Liver (tissue), 9 donors: ENCODE results near the gene NAT10. TPM values are rescaled to one million over a fixed set of nuclear protein-coding genes. Genes with fewer than 3 reads are reported as not detected.

Experiments used
- DNase-seq: peaks from one replicate; pipeline ENCODE4 v3.0.0-alpha.2; 2017; ENCODE audit warnings: low spot score
- H3K27ac ChIP-seq, 2 donors: one replicate each; pipeline ENCODE4 v1.7.0; 2013; ENCODE audit warnings: inconsistent platforms in 2 of 2, low read length in 2 of 2, control low read depth in 1 of 2, low read depth in 1 of 2, mild to moderate bottlenecking in 1 of 2
- H3K27me3 ChIP-seq, 4 donors: one replicate each; pipeline versions ENCODE4 v1.6.1 to v1.7.0; 2013; ENCODE audit warnings: low read length in 3 of 4, inconsistent platforms in 1 of 4, mild to moderate bottlenecking in 1 of 4, moderate library complexity in 1 of 4; ENCODE audit not compliant: control insufficient read depth in 4 of 4, insufficient read depth in 4 of 4
- H3K36me3 ChIP-seq, 4 donors: one replicate each; pipeline versions ENCODE4 v1.6.1 to v1.7.0; 2013; ENCODE audit warnings: low read length in 3 of 4, mild to moderate bottlenecking in 3 of 4, low read depth in 1 of 4, moderate library complexity in 1 of 4; ENCODE audit not compliant: control insufficient read depth in 4 of 4, insufficient read depth in 3 of 4
- H3K4me1 ChIP-seq, 4 donors: one replicate each; pipeline versions ENCODE4 v1.6.1 to v1.7.0; 2013; ENCODE audit warnings: low read length in 3 of 4, mild to moderate bottlenecking in 3 of 4, moderate library complexity in 1 of 4; ENCODE audit not compliant: control insufficient read depth in 4 of 4, insufficient read depth in 4 of 4
- H3K4me3 ChIP-seq, 3 donors: one replicate each; pipeline versions ENCODE4 v1.6.1 to v1.7.0; 2013; ENCODE audit warnings: low read length in 3 of 3, control low read depth in 1 of 3, low read depth in 1 of 3, mild to moderate bottlenecking in 1 of 3
- H3K9ac ChIP-seq, 2 donors: one replicate each; pipeline ENCODE4 v1.7.0; 2013; ENCODE audit warnings: low read length in 2 of 2, mild to moderate bottlenecking in 2 of 2, moderate library complexity in 2 of 2, control low read depth in 1 of 2, low read depth in 1 of 2
- H3K9me3 ChIP-seq, 4 donors: one replicate each; pipeline versions ENCODE4 v1.6.1 to v1.7.0; 2013; ENCODE audit warnings: low read length in 3 of 4; ENCODE audit not compliant: control insufficient read depth in 4 of 4
- CTCF ChIP-seq: fragments of 150-350 bp; IDR thresholded peaks from 2 replicates; pipeline ENCODE4 v1.5.1; 2017; ENCODE audit warnings: improper control_type of control experiment, low read depth, low read length; ENCODE audit not compliant: missing input control
- FOXA1 ChIP-seq: IDR thresholded peaks from 2 replicates; pipeline ENCODE4 v1.6.1; 2016; ENCODE audit warnings: antibody characterized with exemption
- FOXA2 ChIP-seq: IDR thresholded peaks from 2 replicates; pipeline ENCODE4 v1.6.1; 2016; ENCODE audit warnings: antibody characterized with exemption
- GABPA ChIP-seq, 2 donors: IDR thresholded peaks in 1 of 2; conservative IDR thresholded peaks in 1 of 2; 2 replicates each; pipeline ENCODE4 v1.6.1; 2016; ENCODE audit warnings: antibody characterized with exemption in 2 of 2, mild to moderate bottlenecking in 1 of 2, moderate library complexity in 1 of 2
- HNF4A ChIP-seq, 2 donors: conservative IDR thresholded peaks; 2 replicates each; pipeline ENCODE4 v1.6.1; 2016; ENCODE audit warnings: antibody characterized with exemption in 2 of 2, mild to moderate bottlenecking in 2 of 2
- HNF4G ChIP-seq: IDR thresholded peaks from 2 replicates; pipeline ENCODE4 v1.6.1; 2016; ENCODE audit warnings: antibody characterized with exemption
- JUND ChIP-seq, 2 donors: IDR thresholded peaks; 2 replicates each; pipeline ENCODE4 v1.6.1; 2016; ENCODE audit warnings: antibody characterized with exemption in 2 of 2
- NR2F2 ChIP-seq: IDR thresholded peaks from 2 replicates; pipeline ENCODE4 v1.6.1; 2016; ENCODE audit warnings: antibody characterized with exemption
- RAD21 ChIP-seq, 2 donors: IDR thresholded peaks; 2 replicates each; pipeline ENCODE4 v1.6.1; 2016; ENCODE audit warnings: antibody characterized with exemption in 2 of 2, mild to moderate bottlenecking in 2 of 2
- REST ChIP-seq: IDR thresholded peaks from 2 replicates; pipeline ENCODE4 v1.6.1; 2016; ENCODE audit warnings: antibody characterized with exemption, mild to moderate bottlenecking
- RXRA ChIP-seq, 2 donors: IDR thresholded peaks; 2 replicates each; pipeline ENCODE4 v1.6.1; 2017 to 2018; ENCODE audit warnings: antibody characterized with exemption in 2 of 2, mild to moderate bottlenecking in 1 of 2
- SP1 ChIP-seq: IDR thresholded peaks from 2 replicates; pipeline ENCODE4 v1.6.1; 2018; ENCODE audit warnings: antibody characterized with exemption, mild to moderate bottlenecking
- TAF1 ChIP-seq: conservative IDR thresholded peaks from 2 replicates; pipeline ENCODE4 v1.6.1; 2016; ENCODE audit warnings: antibody characterized with exemption, mild to moderate bottlenecking
- YY1 ChIP-seq: IDR thresholded peaks from 2 replicates; pipeline ENCODE4 v1.6.1; 2016; ENCODE audit warnings: antibody characterized with exemption, mild to moderate bottlenecking
- WGBS: extraction: QIAGEN DNeasy Blood & Tissue Kit; methylation state at CpG from one replicate; pipeline ENCODE4 v1.1.7; 2013; 5-methylcytosine and 5-hydroxymethylcytosine counted together
- polyA plus RNA-seq, 2 donors: library from polyadenylated mRNA; stranded (reverse) in 1 of 2; unstranded in 1 of 2; fragments of 200-250 nt in 1 of 2; fragments of >200 nt in 1 of 2; fragmentation: Nextera tagmentation in 1 of 2; extraction: Ambion mirVana in 1 of 2; gene quantifications; one replicate each; pipeline versions ENCODE4 v1.2.1 to v1.2.3, GENCODE V29; 2013 to 2015
- total RNA-seq, 2 donors: library from RNA; depleted of rRNA; stranded (reverse); fragments of >200 nt; gene quantifications; one replicate each; pipeline ENCODE4 v1.2.3, GENCODE V29; 2014
- TF ChIP-seq, protein P1 (sequence below): IDR thresholded peaks from 2 replicates; pipeline ENCODE4 v1.6.1; 2016; ENCODE audit warnings: antibody characterized with exemption
- TF ChIP-seq, protein P2 (sequence below): IDR thresholded peaks from 2 replicates; pipeline ENCODE4 v1.6.1; 2016; ENCODE audit warnings: antibody characterized with exemption
- TF ChIP-seq, protein P3 (sequence below): IDR thresholded peaks from 2 replicates; pipeline ENCODE4 v1.6.1; 2016; ENCODE audit warnings: antibody characterized with exemption
- donor health status: healthy.
- donor health status: healthy.
- donor health status: healthy.
- donor health status: healthy.
- donor health status: healthy.

The NAT10 gene
- total and polyA plus RNA-seq, 4 donors: 9.1 to 14.0 (median 13.5) TPM

- WGBS: 81% methylated on average over 2 of the region's 2 CpGs
- no peaks in the 10 kb centered on the region for H3K9me3 ChIP-seq
- H3K4me1 ChIP-seq: no peaks in the 10 kb centered on the region
- no peak overlapping the region for H3K9ac ChIP-seq
- H3K27me3 ChIP-seq: no peaks in the 10 kb centered on the region
- DNase-seq: no peak
- TF ChIP-seq, protein P1, sequence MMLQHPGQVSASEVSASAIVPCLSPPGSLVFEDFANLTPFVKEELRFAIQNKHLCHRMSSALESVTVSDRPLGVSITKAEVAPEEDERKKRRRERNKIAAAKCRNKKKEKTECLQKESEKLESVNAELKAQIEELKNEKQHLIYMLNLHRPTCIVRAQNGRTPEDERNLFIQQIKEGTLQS: no peak
- TF ChIP-seq JUND (IDR thresholded peaks at IDR 0.05) (no peak), NR2F2 (no peak), TAF1 (no peak), FOXA1 (no peak), FOXA2 (no peak), REST (no peak), RAD21 (IDR thresholded peaks at IDR 0.05) (no peak), CTCF (no peak), HNF4G (no peak), SP1 (no peak), YY1 (no peak), RXRA (IDR thresholded peaks at IDR 0.05) (no peak), GABPA (IDR thresholded peaks at IDR 0.05 in 1 of 2, conservative IDR thresholded peaks at IDR 0.05 in 1 of 2) (no peak), HNF4A (conservative IDR thresholded peaks at IDR 0.05) (no peak)
- TF ChIP-seq, protein P2, sequence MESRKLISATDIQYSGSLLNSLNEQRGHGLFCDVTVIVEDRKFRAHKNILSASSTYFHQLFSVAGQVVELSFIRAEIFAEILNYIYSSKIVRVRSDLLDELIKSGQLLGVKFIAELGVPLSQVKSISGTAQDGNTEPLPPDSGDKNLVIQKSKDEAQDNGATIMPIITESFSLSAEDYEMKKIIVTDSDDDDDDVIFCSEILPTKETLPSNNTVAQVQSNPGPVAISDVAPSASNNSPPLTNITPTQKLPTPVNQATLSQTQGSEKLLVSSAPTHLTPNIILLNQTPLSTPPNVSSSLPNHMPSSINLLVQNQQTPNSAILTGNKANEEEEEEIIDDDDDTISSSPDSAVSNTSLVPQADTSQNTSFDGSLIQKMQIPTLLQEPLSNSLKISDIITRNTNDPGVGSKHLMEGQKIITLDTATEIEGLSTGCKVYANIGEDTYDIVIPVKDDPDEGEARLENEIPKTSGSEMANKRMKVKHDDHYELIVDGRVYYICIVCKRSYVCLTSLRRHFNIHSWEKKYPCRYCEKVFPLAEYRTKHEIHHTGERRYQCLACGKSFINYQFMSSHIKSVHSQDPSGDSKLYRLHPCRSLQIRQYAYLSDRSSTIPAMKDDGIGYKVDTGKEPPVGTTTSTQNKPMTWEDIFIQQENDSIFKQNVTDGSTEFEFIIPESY: no peak
- TF ChIP-seq, protein P3, sequence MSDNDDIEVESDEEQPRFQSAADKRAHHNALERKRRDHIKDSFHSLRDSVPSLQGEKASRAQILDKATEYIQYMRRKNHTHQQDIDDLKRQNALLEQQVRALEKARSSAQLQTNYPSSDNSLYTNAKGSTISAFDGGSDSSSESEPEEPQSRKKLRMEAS: no peak
- H3K36me3 ChIP-seq: peaks cover 11 to 66% (median 52%) of the 10 kb centered on the region in 4 donors
- H3K27ac ChIP-seq: no peak overlapping the region
- H3K4me3 ChIP-seq: no peak overlapping the region
These were observed 30.1 kb upstream of the NAT10 start for GRCh38 chr11:34075178-34075820.
